ENCODE measurements around the gene HNRNPAB. TPM values are rescaled to one million over a fixed set of nuclear protein-coding genes. Genes with fewer than 3 reads are reported as not detected.

HNRNPAB gene
- total and polyA plus RNA-seq, 5 donors from 2014 or later: 63.1 to 79.5 (median 65.7) TPM

DNA sequence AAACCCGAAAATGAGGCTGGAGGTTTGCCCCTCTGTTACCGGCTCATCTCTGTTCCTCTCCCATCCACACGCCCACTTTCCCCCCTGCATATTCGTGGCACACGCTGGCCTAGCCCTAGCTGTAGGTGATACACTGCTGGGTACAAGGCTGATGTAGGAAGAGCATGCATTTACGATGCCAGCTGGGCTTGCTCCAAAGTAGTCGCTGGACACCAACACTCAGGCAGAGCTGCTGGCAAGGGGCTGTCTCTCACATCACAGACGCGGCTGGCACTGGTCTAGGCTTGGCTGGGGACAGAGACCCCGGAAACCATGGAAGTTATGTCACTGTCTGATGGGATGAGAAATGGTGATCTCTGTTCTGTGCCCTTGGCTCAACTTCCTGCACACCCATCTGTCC is 38.1 kb downstream of the HNRNPAB start:
- H3K36me3 Mint-ChIP-seq: no peaks in the 10 kb centered on the region

GRCh38 chr5:178244576-178244975 is 40.2 kb downstream of the HNRNPAB start:
- H3K36me3 ChIP-seq (ENCODE audit: control insufficient read depth, insufficient read depth, low read length): no peaks in the 10 kb centered on the region
- DNase-seq: no peak
- Mint-ChIP-seq H3K4me1 (peaks cover 5 to 20% (median 6%) of the 10 kb centered on the region in 4 donors), H3K9me3 (no peaks in the 10 kb centered on the region), H3K27ac (no peak overlapping the region), H3K4me3 (no peak overlapping the region), H3K36me3 (no peaks in the 10 kb centered on the region), H3K27me3 (no peaks in the 10 kb centered on the region)
- H3K4me3 ChIP-seq (ENCODE audit: low read depth, low read length): no peak overlapping the region
- ATAC-seq (ENCODE audit: low read depth in 2 of 2): no peak
- no peaks in the 10 kb centered on the region for H3K27me3 ChIP-seq (ENCODE audit: control insufficient read depth, insufficient read depth, low read length)
- H3K4me1 ChIP-seq (ENCODE audit: control insufficient read depth, insufficient read depth, low read length, poor library complexity, severe bottlenecking): peaks cover 7% of the 10 kb centered on the region
- no peak overlapping the region for H3K27ac ChIP-seq (ENCODE audit: insufficient read depth, low read length, poor library complexity, severe bottlenecking)
- H3K9me3 ChIP-seq (ENCODE audit: control insufficient read depth in 2 of 2, low read length in 2 of 2): no peaks in the 10 kb centered on the region

More for the DNA sequence above, 38.1 kb downstream of the HNRNPAB start:
- Mint-ChIP-seq H3K4me3 (no peak overlapping the region), H3K27ac (peak overlapping the region in 2 of 3 donors; percentile 34 to 83), H3K4me1 (peaks cover 5 to 38% (median 7%) of the 10 kb centered on the region in 4 donors), H3K27me3 (no peaks in the 10 kb centered on the region), H3K9me3 (no peaks in the 10 kb centered on the region)
- DNase-seq: no peak
- Histone ChIP-seq H3K36me3 (ENCODE audit: control insufficient read depth, insufficient read depth, low read length) (no peaks in the 10 kb centered on the region), H3K4me3 (ENCODE audit: low read depth, low read length) (no peak overlapping the region), H3K4me1 (ENCODE audit: control insufficient read depth, insufficient read depth, low read length, poor library complexity, severe bottlenecking) (peaks cover 26% of the 10 kb centered on the region), H3K27ac (ENCODE audit: insufficient read depth, low read length, poor library complexity, severe bottlenecking) (no peak overlapping the region), H3K9me3 (ENCODE audit: control insufficient read depth in 2 of 2, low read length in 2 of 2) (no peaks in the 10 kb centered on the region), H3K27me3 (ENCODE audit: control insufficient read depth, insufficient read depth, low read length) (no peaks in the 10 kb centered on the region)
- ATAC-seq (ENCODE audit: low read depth in 2 of 2): no peak

GRCh38 chr5:178245389-178245788 is 41.1 kb downstream of the HNRNPAB start:
- no peaks in the 10 kb centered on the region for H3K27me3 ChIP-seq (ENCODE audit: control insufficient read depth, insufficient read depth, low read length)
- Mint-ChIP-seq H3K4me1 (peaks cover 5 to 17% (median 6%) of the 10 kb centered on the region in 4 donors), H3K27ac (no peak overlapping the region), H3K9me3 (no peaks in the 10 kb centered on the region), H3K27me3 (no peaks in the 10 kb centered on the region), H3K36me3 (no peaks in the 10 kb centered on the region), H3K4me3 (no peak overlapping the region)
- peaks cover 7% of the 10 kb centered on the region for H3K4me1 ChIP-seq (ENCODE audit: control insufficient read depth, insufficient read depth, low read length, poor library complexity, severe bottlenecking)
- ATAC-seq (ENCODE audit: low read depth in 2 of 2) (no peak), DNase-seq (no peak)
- no peaks in the 10 kb centered on the region for H3K9me3 ChIP-seq (ENCODE audit: control insufficient read depth in 2 of 2, low read length in 2 of 2)
- no peak overlapping the region for H3K4me3 ChIP-seq (ENCODE audit: low read depth, low read length)
- no peak overlapping the region for H3K27ac ChIP-seq (ENCODE audit: insufficient read depth, low read length, poor library complexity, severe bottlenecking)
- no peaks in the 10 kb centered on the region for H3K36me3 ChIP-seq (ENCODE audit: control insufficient read depth, insufficient read depth, low read length)

DNA sequence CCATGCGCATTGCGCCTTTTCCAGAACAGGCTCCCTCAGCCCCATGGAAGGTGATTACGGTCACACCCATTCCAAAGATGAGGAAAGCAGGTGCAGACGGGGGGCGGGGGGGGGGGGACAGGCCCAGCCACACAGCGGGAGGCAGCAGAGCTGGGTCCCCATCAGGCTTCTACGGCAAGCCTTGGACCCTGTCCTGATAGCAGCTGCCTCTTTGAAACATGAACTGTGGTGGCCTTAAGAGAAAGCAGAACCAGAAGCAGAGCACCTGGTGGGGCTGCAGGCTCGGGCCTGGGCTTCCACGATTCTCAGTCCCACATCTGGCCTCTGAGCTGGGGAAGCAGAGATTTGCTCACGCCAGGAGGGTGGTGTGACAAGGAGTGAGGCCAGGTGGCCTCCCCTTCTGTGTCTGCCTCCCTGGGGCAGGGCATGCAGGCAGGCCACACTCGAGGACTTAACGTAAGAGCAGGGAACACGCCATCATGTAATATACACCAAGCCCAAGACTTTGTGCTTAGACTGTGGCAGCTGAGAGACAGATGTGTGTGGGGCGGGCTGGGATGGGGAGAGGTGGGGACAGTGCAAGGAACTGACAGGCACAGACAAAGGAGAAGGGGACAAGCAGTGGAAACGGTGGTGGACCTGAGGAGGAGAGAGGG is 42.4 kb downstream of the HNRNPAB start:
- DNase-seq (no peak), ATAC-seq (ENCODE audit: low read depth in 2 of 2) (no peak)
- Histone ChIP-seq H3K9me3 (ENCODE audit: control insufficient read depth in 2 of 2, low read length in 2 of 2) (no peaks in the 10 kb centered on the region), H3K4me1 (ENCODE audit: control insufficient read depth, insufficient read depth, low read length, poor library complexity, severe bottlenecking) (no peaks in the 10 kb centered on the region), H3K4me3 (ENCODE audit: low read depth, low read length) (no peak overlapping the region), H3K36me3 (ENCODE audit: control insufficient read depth, insufficient read depth, low read length) (no peaks in the 10 kb centered on the region), H3K27me3 (ENCODE audit: control insufficient read depth, insufficient read depth, low read length) (no peaks in the 10 kb centered on the region), H3K27ac (ENCODE audit: insufficient read depth, low read length, poor library complexity, severe bottlenecking) (no peak overlapping the region)
- Mint-ChIP-seq H3K4me1 (peaks cover 0 to 8% (median 3%) of the 10 kb centered on the region in 4 donors), H3K27me3 (no peaks in the 10 kb centered on the region), H3K36me3 (no peaks in the 10 kb centered on the region), H3K9me3 (no peaks in the 10 kb centered on the region), H3K27ac (no peak overlapping the region), H3K4me3 (no peak overlapping the region)

DNA sequence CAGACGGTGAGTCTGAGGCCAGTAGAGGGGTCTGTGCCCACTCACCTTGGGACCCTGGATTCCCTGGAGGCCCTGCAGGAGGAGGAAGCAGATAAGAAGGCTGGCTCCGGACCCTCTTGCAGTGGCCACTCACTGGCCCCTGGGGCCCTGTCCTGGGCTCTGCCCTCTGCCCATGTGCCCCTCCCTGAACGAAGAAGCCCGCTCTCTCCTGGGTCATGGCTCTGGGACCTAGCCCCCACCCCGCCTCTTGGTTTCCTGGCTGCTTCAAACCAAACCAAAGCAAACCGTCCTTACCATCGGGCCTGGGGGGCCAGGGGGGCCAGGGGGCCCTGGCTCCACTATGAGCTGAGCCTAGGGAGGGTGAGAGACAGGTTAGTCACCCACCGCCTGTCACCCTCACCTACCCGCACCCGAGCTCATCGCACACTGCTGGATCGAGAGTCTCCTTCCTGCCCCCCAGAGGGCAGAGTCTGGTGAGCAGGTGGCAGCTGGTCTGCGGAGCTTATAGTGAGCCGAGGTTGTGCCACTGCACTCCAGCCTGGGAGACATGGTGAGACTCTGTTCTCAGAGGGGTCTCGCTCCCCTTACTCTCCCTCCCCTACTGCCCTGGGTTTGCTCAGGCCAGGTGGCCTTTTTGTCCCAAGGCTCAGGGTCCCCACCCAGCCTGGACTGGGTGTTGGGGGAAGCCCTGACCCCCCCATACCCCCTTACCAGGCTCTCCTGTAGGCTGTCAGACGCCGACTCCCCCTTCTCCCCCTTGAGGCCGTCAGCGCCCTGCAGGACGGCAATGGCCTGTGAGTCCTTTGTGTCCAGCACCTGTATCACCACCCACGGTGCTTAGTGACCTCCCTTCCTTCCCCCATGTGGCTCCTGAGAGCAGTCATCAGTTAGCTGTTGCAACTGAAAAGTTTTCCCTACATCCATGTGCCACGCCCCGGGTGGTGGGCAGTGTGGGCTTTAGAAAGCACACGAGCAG is 43.4 kb downstream of the HNRNPAB start:
- Mint-ChIP-seq H3K4me3 (no peak overlapping the region), H3K4me1 (peaks cover 0 to 5% (median 0%) of the 10 kb centered on the region in 4 donors), H3K27ac (no peak overlapping the region), H3K36me3 (no peaks in the 10 kb centered on the region), H3K27me3 (no peaks in the 10 kb centered on the region), H3K9me3 (no peaks in the 10 kb centered on the region)
- no peak overlapping the region for H3K4me3 ChIP-seq (ENCODE audit: low read depth, low read length)
- ATAC-seq (ENCODE audit: low read depth in 2 of 2) (no peak), DNase-seq (peak in 1 of 3 donors; percentile 29)
- no peaks in the 10 kb centered on the region for H3K4me1 ChIP-seq (ENCODE audit: control insufficient read depth, insufficient read depth, low read length, poor library complexity, severe bottlenecking)
- no peaks in the 10 kb centered on the region for H3K36me3 ChIP-seq (ENCODE audit: control insufficient read depth, insufficient read depth, low read length)
- H3K27me3 ChIP-seq (ENCODE audit: control insufficient read depth, insufficient read depth, low read length): no peaks in the 10 kb centered on the region
- H3K27ac ChIP-seq (ENCODE audit: insufficient read depth, low read length, poor library complexity, severe bottlenecking): no peak overlapping the region
- H3K9me3 ChIP-seq (ENCODE audit: control insufficient read depth in 2 of 2, low read length in 2 of 2): no peaks in the 10 kb centered on the region

DNA sequence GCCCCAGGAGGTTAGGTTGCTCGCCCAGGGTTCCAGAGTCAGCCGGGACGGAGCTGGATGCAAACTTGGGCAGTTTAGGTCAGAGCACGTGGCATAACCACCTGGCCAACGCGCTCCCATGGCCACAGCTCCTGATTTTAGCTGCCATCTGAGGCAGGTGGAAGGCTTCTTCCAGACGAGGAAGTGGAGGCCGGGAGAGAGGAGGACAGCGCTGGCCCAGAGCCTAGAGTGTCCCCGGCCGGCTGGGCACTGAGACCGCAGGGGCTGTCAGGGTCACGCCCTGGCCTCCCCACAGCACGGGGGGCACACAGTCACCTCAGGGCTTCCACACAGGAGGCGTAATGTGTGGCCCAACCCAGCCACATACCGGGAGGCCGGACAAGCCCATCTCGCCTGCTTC is 44.4 kb downstream of the HNRNPAB start:
- no peaks in the 10 kb centered on the region for H3K9me3 Mint-ChIP-seq
- H3K36me3 ChIP-seq (ENCODE audit: control insufficient read depth, insufficient read depth, low read length): no peaks in the 10 kb centered on the region
- H3K4me3 ChIP-seq (ENCODE audit: low read depth, low read length): no peak overlapping the region
- no peak overlapping the region for H3K27ac Mint-ChIP-seq
- no peaks in the 10 kb centered on the region for H3K27me3 ChIP-seq (ENCODE audit: control insufficient read depth, insufficient read depth, low read length)
- H3K4me1 Mint-ChIP-seq: peaks cover 0 to 5% (median 0%) of the 10 kb centered on the region in 4 donors
- H3K9me3 ChIP-seq (ENCODE audit: control insufficient read depth in 2 of 2, low read length in 2 of 2): no peaks in the 10 kb centered on the region
- no peaks in the 10 kb centered on the region for H3K4me1 ChIP-seq (ENCODE audit: control insufficient read depth, insufficient read depth, low read length, poor library complexity, severe bottlenecking)
- H3K4me3 Mint-ChIP-seq: no peak overlapping the region
- DNase-seq (no peak), ATAC-seq (ENCODE audit: low read depth in 2 of 2) (no peak)
- no peaks in the 10 kb centered on the region for H3K36me3 Mint-ChIP-seq
- no peaks in the 10 kb centered on the region for H3K27me3 Mint-ChIP-seq
- H3K27ac ChIP-seq (ENCODE audit: insufficient read depth, low read length, poor library complexity, severe bottlenecking): no peak overlapping the region

DNA sequence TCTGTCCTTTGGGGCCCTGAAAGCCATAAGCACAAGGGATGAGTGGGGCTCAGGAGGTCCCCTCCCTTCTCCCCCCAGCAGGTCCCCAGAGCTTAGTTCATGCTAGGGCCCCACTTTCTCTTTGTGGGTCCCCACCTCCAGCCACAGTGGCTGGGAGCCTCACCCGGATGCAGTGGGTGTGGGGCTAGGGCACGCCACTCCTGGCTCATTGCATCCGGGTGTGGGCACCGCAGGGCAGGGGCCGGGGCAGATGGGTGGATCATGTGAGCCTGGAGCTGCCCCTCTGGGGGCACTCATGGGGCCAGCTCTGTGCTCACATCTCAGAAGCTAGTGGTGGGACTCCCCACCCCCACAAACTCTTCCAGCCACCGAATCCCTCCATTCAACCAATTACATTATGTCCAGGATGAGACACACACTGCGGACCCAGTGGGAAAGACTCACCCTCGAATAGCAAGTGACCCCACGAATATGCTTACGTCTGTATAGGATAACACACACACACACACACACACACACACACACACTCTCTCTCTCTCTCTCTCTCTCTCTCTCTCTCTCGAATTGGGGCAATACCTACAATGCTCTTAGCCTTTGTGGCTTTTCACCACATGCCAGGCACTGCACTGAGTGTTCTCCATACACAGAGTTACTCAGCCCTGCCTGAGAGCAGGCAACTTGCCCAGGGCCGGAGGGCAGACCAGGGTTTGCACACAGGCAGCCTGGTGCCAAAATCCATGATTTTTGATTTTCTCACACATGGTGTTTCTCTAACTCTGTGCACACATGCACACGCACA is 45.1 kb downstream of the HNRNPAB start:
- Mint-ChIP-seq H3K27ac (peak overlapping the region; percentile 38 to 95 (median 79)), H3K4me1 (peaks cover 0 to 5% (median 0%) of the 10 kb centered on the region in 4 donors), H3K27me3 (no peaks in the 10 kb centered on the region), H3K36me3 (no peaks in the 10 kb centered on the region), H3K9me3 (no peaks in the 10 kb centered on the region), H3K4me3 (peak overlapping the region in 1 of 4 donors; percentile 13)
- Histone ChIP-seq H3K4me3 (ENCODE audit: low read depth, low read length) (no peak overlapping the region), H3K27ac (ENCODE audit: insufficient read depth, low read length, poor library complexity, severe bottlenecking) (no peak overlapping the region), H3K36me3 (ENCODE audit: control insufficient read depth, insufficient read depth, low read length) (no peaks in the 10 kb centered on the region), H3K4me1 (ENCODE audit: control insufficient read depth, insufficient read depth, low read length, poor library complexity, severe bottlenecking) (no peaks in the 10 kb centered on the region), H3K27me3 (ENCODE audit: control insufficient read depth, insufficient read depth, low read length) (no peaks in the 10 kb centered on the region), H3K9me3 (ENCODE audit: control insufficient read depth in 2 of 2, low read length in 2 of 2) (no peaks in the 10 kb centered on the region)
- peak in 2 of 3 donors; percentile 22 to 32 for DNase-seq
- ATAC-seq (ENCODE audit: low read depth in 2 of 2): peak; percentile 58 to 72

All from CD4-positive, CD25-positive, alpha-beta regulatory T cell (primary cell).